ENCODE results near the gene CCDC182. TPM values are rescaled to one million over a fixed set of nuclear protein-coding genes. Genes with fewer than 3 reads are reported as not detected.
A peak's percentile ranks its signal among the peaks of the same experiment; 100 is the strongest.

Gene CCDC182
- total and polyA plus RNA-seq, 10 donors: not detected

DNA sequence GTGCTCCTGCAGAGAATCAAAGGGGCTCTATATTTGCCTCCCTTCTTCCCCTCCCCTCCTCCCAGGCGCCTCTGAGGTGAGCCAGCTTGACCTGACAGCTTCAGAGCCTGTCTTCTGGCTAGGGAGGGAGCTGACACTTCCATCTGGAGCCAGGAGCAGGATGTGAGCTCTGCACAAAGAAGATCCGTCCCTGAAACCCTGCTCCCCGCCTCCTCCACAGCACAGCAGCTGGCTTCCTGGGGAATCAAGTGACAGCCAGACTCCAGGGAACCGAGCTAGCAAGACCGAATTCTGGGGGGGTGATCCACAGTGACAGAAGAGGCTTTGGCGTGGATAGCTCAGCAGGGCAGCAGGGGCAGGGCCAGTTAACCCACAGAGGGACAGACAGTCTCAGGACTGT, 37.2 kb downstream of the CCDC182 start:
- Histone ChIP-seq H3K4me3 (no peak overlapping the region), H3K36me3 (no peaks in the 10 kb centered on the region), H3K27me3 (replicated peaks in 1 of 7) (no peaks in the 10 kb centered on the region), H3K9me3 (peaks cover 0 to 9% (median 5%) of the 10 kb centered on the region in 8 donors), H3K4me1 (peaks cover 0 to 16% (median 9%) of the 10 kb centered on the region in 6 donors), H3K27ac (peak overlapping the region in 6 of 8 donors; percentile 23 to 55 (median 52))
- 52 to 77% (median 62%) methylated on average over 4 to 6 of the region's 6 CpGs for WGBS, 5 donors
- intact Hi-C loops (cut with DNase I; ENCODE audit: low total_unique reads): no loop called here
- TF ChIP-seq POLR2A (IDR thresholded peaks at IDR 0.05) (no peak), POLR2AphosphoS5 (IDR thresholded peaks at IDR 0.05) (peak in 1 of 3 donors; percentile 36)
- no peak for DNase-seq

- Histone ChIP-seq H3K4me3 (no peak overlapping the region), H3K27me3 (replicated peaks in 1 of 7) (no peaks in the 10 kb centered on the region), H3K4me1 (peaks cover 0 to 16% (median 9%) of the 10 kb centered on the region in 6 donors), H3K36me3 (no peaks in the 10 kb centered on the region), H3K9me3 (peaks cover 0 to 9% (median 5%) of the 10 kb centered on the region in 8 donors), H3K27ac (no peak overlapping the region)
- DNase-seq: no peak
- intact Hi-C loops (cut with DNase I; ENCODE audit: low total_unique reads): no loop called here
- TF ChIP-seq POLR2A (IDR thresholded peaks at IDR 0.05): no peak
- no peak for TF ChIP-seq CTCF (IDR thresholded peaks at IDR 0.05 in 8 of 11, conservative IDR thresholded peaks at IDR 0.05 in 3 of 11)
- TF ChIP-seq POLR2AphosphoS5 (IDR thresholded peaks at IDR 0.05): no peak
- 86 to 93% (median 87%) methylated on average over 9 of the region's 9 CpGs for WGBS, 5 donors
Measured at GRCh38 chr17:57706761-57707160, 38.3 kb downstream of the CCDC182 start.

DNA sequence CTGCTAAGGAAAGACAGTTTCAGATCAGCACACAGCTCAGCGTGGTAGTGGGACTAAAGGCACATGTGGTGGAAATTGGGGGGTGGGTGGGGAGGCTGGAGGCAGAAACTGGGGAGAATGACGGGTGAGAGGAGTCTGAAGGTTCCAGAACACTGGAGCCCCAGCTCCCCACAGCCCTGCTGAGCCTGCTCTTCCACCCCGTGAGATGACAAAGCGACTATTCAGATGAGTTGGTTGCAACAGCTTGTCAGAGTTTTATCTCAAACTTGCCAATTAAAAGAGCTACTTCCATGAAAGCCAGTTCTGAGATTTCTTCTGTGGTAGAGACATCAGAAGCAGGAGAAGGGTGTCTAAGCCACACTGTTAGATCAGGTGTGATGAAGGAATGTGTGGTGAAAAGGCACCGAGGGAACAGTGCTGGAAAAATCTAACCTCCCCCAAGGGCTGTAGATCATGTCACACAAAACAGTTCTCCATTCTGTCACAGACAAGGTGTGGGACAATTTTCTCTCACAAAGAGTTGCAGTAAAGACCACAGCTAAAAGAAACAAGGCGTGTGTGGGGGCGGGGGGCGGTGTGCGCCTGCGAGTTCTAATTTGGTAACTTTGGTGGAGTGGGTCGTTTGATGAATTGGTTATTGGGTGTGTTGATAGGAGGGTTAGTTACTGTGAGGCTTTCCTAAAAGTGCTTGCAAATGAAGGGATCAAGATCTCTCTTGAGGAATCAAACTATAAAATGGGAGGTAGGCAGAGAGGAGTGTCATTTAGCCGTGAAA, 39.0 kb downstream of the CCDC182 start:
- no peak overlapping the region for H3K27ac ChIP-seq
- H3K4me1 ChIP-seq: peaks cover 0 to 16% (median 9%) of the 10 kb centered on the region in 6 donors
- no peak for TF ChIP-seq CTCF (IDR thresholded peaks at IDR 0.05 in 8 of 11, conservative IDR thresholded peaks at IDR 0.05 in 3 of 11)
- no peak for TF ChIP-seq POLR2AphosphoS5 (IDR thresholded peaks at IDR 0.05)
- TF ChIP-seq POLR2A (IDR thresholded peaks at IDR 0.05): no peak
- 69 to 76% (median 75%) methylated on average over 12 of the region's 12 CpGs for WGBS, 5 donors
- no peak for DNase-seq
- intact Hi-C loops (cut with DNase I; ENCODE audit: low total_unique reads): no loop called here
- H3K27me3 ChIP-seq (replicated peaks in 1 of 7): no peaks in the 10 kb centered on the region
- peaks cover 0 to 9% (median 5%) of the 10 kb centered on the region in 8 donors for H3K9me3 ChIP-seq
- no peak overlapping the region for H3K4me3 ChIP-seq
- H3K36me3 ChIP-seq: no peaks in the 10 kb centered on the region

DNA sequence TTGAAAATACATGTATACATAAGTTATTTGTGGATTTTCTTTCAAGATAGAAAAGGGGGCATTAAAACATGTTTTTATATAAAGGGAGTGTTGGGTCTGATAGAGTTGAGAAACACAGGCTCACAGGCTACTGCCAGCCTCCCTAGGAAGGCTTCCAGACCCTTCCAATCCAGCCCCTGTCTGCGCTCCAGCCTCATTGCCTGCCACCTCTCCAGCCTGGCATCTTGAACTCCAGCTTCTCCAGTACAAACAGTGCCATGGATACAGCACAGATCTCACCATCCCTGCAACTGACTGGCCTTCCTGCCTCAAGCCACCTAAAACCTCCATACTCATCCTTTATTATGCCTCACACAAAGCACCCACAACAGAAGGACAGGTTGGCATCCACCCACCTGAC, 40.7 kb downstream of the CCDC182 start:
- Histone ChIP-seq H3K4me1 (peaks cover under 1 to 16% (median 9%) of the 10 kb centered on the region in 6 donors), H3K4me3 (no peak overlapping the region), H3K36me3 (no peaks in the 10 kb centered on the region), H3K9me3 (peaks cover 0 to under 1% (median 0%) of the 10 kb centered on the region in 8 donors), H3K27me3 (replicated peaks in 1 of 7) (no peaks in the 10 kb centered on the region), H3K27ac (no peak overlapping the region)
- DNase-seq: no peak
- WGBS, 5 donors: 94 to 100% (median 100%) methylated on average over 1 of the region's 1 CpG
- TF ChIP-seq CTCF (IDR thresholded peaks at IDR 0.05 in 8 of 11, conservative IDR thresholded peaks at IDR 0.05 in 3 of 11) (no peak), POLR2AphosphoS5 (IDR thresholded peaks at IDR 0.05) (no peak), POLR2A (IDR thresholded peaks at IDR 0.05) (no peak)
- intact Hi-C loops (cut with DNase I; ENCODE audit: low total_unique reads): no loop called here

Data from spleen (tissue), 11 donors.